DOHH2 (cell line): ENCODE data around the gene SYN1.
A peak's percentile ranks its signal among the peaks of the same experiment; 100 is the strongest.

Experiments used
- H3F3A ChIP-seq: fragments of 200-600 bp; sonication (generic), shearing (Covaris generic); 2 replicates; pipeline ENCODE4 v1.6.0; 2016; ENCODE audit warnings: antibody characterized with exemption, mild to moderate bottlenecking; ENCODE audit not compliant: control insufficient read depth, insufficient read depth
- H3K27ac ChIP-seq: fragments of 200-600 bp; sonication (generic); 2 replicates; pipeline ENCODE4 v1.5.1; 2014; ENCODE audit warnings: low read depth, mild to moderate bottlenecking, low read length, moderate library complexity
- H3K27me3 ChIP-seq: fragments of 200-600 bp; sonication (generic); 2 replicates; pipeline ENCODE4 v1.6.1; 2014; ENCODE audit warnings: mild to moderate bottlenecking, low read length, mixed read lengths; ENCODE audit not compliant: control insufficient read depth
- H3K36me3 ChIP-seq: fragments of 200-600 bp; sonication (generic); 2 replicates; pipeline ENCODE4 v1.6.1; 2014; ENCODE audit warnings: mild to moderate bottlenecking, low read length, moderate library complexity, mixed read lengths; ENCODE audit not compliant: control insufficient read depth
- H3K4me1 ChIP-seq: fragments of 200-600 bp; sonication (generic); 2 replicates; pipeline ENCODE4 v1.6.1; 2014; ENCODE audit warnings: mild to moderate bottlenecking, low read length, mixed read lengths; ENCODE audit not compliant: control insufficient read depth
- H3K4me2 ChIP-seq: fragments of 200-600 bp; sonication (generic); 2 replicates; pipeline ENCODE4 v1.6.0; 2014; ENCODE audit warnings: mild to moderate bottlenecking, low read length, moderate library complexity
- H3K4me3 ChIP-seq: fragments of 200-600 bp; sonication (generic); 2 replicates; pipeline ENCODE4 v1.5.1; 2014; ENCODE audit warnings: mild to moderate bottlenecking, low read length, mixed read lengths
- H3K79me2 ChIP-seq: fragments of 200-600 bp; sonication (generic); 2 replicates; pipeline ENCODE4 v1.6.1; 2014; ENCODE audit warnings: mild to moderate bottlenecking, low read length, mixed read lengths; ENCODE audit not compliant: control insufficient read depth
- H3K9me2 ChIP-seq: fragments of 200-600 bp; sonication (generic); replicated peaks from 2 replicates; pipeline ENCODE4 v1.6.1; 2014; ENCODE audit warnings: mild to moderate bottlenecking, low read length, mixed read lengths; ENCODE audit not compliant: control insufficient read depth
- H3K9me3 ChIP-seq: fragments of 200-600 bp; sonication (generic); 2 replicates; pipeline ENCODE4 v1.6.1; 2014; ENCODE audit warnings: antibody characterized with exemption, low read length, mixed read lengths; ENCODE audit not compliant: control insufficient read depth, insufficient read depth
- H4K20me1 ChIP-seq: fragments of 200-600 bp; sonication (generic); 2 replicates; pipeline ENCODE4 v1.6.0; 2014; ENCODE audit warnings: low read depth, mild to moderate bottlenecking, antibody characterized with exemption, low read length, moderate library complexity; ENCODE audit not compliant: control insufficient read depth, insufficient read depth
- CTCF ChIP-seq: fragments of 200-600 bp; sonication (generic); IDR thresholded peaks from one replicate; pipeline ENCODE4 v1.5.1; 2014; ENCODE audit warnings: antibody characterized with exemption, mild to moderate bottlenecking, low read depth, low read length; ENCODE audit not compliant: poor library complexity, severe bottlenecking
- EZH2phosphoT487 ChIP-seq: fragments of 200-600 bp; sonication (generic); IDR thresholded peaks from 2 replicates; pipeline ENCODE4 v1.6.1; 2017; ENCODE audit warnings: borderline replicate concordance, mild to moderate bottlenecking, antibody characterized with exemption, low read length, moderate library complexity, mixed read lengths

SYN1 gene

DNA sequence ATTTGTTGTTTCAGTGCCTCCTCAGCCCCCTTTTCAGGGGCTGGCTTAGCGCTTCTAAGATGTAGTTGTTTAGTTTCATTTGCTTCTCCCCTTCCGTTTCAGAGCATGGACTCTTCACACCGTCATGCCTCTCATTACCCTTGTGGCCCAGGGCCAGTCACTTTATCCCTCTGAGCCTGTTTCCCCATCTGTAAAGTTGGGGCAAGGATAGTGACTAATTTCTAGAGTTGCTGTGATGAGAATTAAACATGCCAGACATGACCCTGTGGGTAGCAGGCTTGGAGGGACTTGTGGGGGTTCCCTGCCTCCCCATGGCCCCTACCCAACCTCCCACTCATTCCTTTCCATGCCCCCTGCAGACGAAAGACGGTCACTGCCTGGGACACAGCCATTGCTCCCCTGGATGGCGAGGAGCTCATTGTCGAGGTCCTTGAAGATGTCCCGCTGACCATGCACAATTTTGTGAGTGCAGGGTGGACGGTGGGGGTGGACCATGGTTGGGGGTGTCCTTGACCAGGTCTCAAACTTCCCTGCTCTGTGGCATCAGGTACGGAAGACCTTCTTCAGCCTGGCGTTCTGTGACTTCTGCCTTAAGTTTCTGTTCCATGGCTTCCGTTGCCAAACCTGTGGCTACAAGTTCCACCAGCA is 55.1 kb downstream of the SYN1 start:
- Histone ChIP-seq H3K4me1 (peaks cover 17% of the 10 kb centered on the region), H3K79me2 (peaks cover 31% of the 10 kb centered on the region), H3K9me3 (no peaks in the 10 kb centered on the region), H3F3A (no peaks in the 10 kb centered on the region), H3K4me3 (no peak overlapping the region), H3K27ac (no peak overlapping the region), H3K9me2 (no peaks in the 10 kb centered on the region), H3K4me2 (no peak overlapping the region), H3K36me3 (peaks cover 57% of the 10 kb centered on the region), H4K20me1 (no peaks in the 10 kb centered on the region), H3K27me3 (no peaks in the 10 kb centered on the region)
- TF ChIP-seq CTCF, result no peak
- no peak for TF ChIP-seq EZH2phosphoT487

- Histone ChIP-seq H3K9me3 (no peaks in the 10 kb centered on the region), H3F3A (no peaks in the 10 kb centered on the region), H3K27me3 (no peaks in the 10 kb centered on the region), H3K4me2 (no peak overlapping the region), H3K79me2 (peaks cover 31% of the 10 kb centered on the region), H4K20me1 (no peaks in the 10 kb centered on the region), H3K27ac (no peak overlapping the region), H3K4me1 (peaks cover 17% of the 10 kb centered on the region), H3K9me2 (no peaks in the 10 kb centered on the region), H3K4me3 (no peak overlapping the region), H3K36me3 (peaks cover 52% of the 10 kb centered on the region)
- TF ChIP-seq EZH2phosphoT487, result no peak
- no peak for TF ChIP-seq CTCF
These were observed 55.8 kb downstream of the SYN1 start for GRCh38 chrX:47563801-47564315.

DNA sequence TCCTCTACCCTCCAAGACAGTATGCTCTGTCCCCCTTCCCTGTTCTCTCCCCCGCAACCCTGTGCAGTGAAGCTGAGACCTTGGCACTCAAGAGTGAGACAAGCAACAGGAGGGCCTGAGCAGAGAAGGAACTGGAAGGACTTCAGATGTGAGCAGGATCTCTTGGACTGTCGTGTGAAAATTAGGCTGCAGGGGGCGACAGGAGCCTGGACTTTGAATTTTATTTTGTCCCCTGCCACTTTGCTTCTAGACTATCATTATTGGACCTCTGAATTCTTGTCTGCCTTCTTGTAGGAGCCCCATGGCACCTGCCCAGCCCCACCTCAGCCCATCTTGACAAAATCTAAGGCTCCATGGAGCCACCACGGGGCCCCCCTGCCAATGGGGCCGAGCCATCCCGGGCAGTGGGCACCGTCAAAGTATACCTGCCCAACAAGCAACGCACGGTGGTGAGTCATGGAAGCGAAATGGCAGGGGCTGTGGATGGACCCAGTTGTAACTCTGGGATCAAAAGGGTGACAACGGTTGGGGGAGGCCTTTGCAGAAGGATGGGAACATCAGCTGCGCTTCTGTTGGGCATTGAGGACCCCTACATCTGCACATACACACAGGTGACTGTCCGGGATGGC is 56.9 kb downstream of the SYN1 start:
- Histone ChIP-seq H3K4me2 (peak overlapping the region; percentile 69), H3F3A (no peaks in the 10 kb centered on the region), H3K9me3 (no peaks in the 10 kb centered on the region), H3K9me2 (no peaks in the 10 kb centered on the region), H3K27me3 (no peaks in the 10 kb centered on the region), H3K36me3 (peaks cover 42% of the 10 kb centered on the region), H3K27ac (no peak overlapping the region), H3K79me2 (peaks cover 31% of the 10 kb centered on the region), H3K4me3 (peak overlapping the region; percentile 83), H4K20me1 (no peaks in the 10 kb centered on the region), H3K4me1 (peaks cover 17% of the 10 kb centered on the region)
- peak; percentile 33 for TF ChIP-seq CTCF
- no peak for TF ChIP-seq EZH2phosphoT487
